H1 (cell line): ENCODE measurements around the gene MGME1. TPM values are rescaled to one million over a fixed set of nuclear protein-coding genes. Genes with fewer than 3 reads are reported as not detected.
A peak's percentile ranks its signal among the peaks of the same experiment; 100 is the strongest.

Source experiments
- CTCF ChIA-PET: fragments of 300-600 bp; sonication (Branson Sonifier 250); formaldehyde crosslinking; loops from one replicate; lab custom pipeline; 2021; ENCODE audit not compliant: partially characterized antibody; lab: Charles Lee
- POLR2A ChIA-PET: fragments of 300-600 bp; sonication (Branson Sonifier 250); formaldehyde crosslinking; loops from one replicate; lab custom pipeline; 2021; ENCODE audit warnings: inconsistent platforms; ENCODE audit not compliant: partially characterized antibody; lab: Charles Lee
- DNase-seq, 2 experiments: peaks; one replicate each; pipeline versions ENCODE4 v3.0.0 to v3.0.0-alpha.2; 2010 to 2022; ENCODE audit warnings: low spot score in 2 of 2, low read depth in 1 of 2, mixed read lengths in 1 of 2
- FAIRE-seq: peaks from 2 replicates; lab custom pipeline; 2011; peaks lifted over from hg19 to GRCh38; lab: Jason Lieb, UNC
- H2AFZ ChIP-seq: 2 replicates; pipeline ENCODE4 v1.8.1; 2012; ENCODE audit warnings: low read length, inconsistent platforms
- H2AK5ac ChIP-seq: 2 replicates; pipeline ENCODE4 v1.6.1; 2013; ENCODE audit warnings: low read depth, low read length
- H2BK120ac ChIP-seq: replicated peaks from 2 replicates; pipeline ENCODE3; 2013; ENCODE audit warnings: low read depth, low read length, inconsistent platforms
- H2BK12ac ChIP-seq: 2 replicates; pipeline ENCODE4 v1.6.1; 2013; ENCODE audit warnings: low read depth, low read length
- H2BK15ac ChIP-seq: 2 replicates; pipeline ENCODE4 v1.6.1; 2013; ENCODE audit warnings: low read length
- H2BK20ac ChIP-seq: 2 replicates; pipeline ENCODE4 v1.6.1; 2013; ENCODE audit warnings: low read length
- H2BK5ac ChIP-seq: 2 replicates; pipeline ENCODE4 v1.6.1; 2013; ENCODE audit warnings: low read depth, low read length
- H3K14ac ChIP-seq: 2 replicates; pipeline ENCODE4 v1.6.1; 2013; ENCODE audit warnings: inconsistent platforms; ENCODE audit not compliant: insufficient read length
- H3K18ac ChIP-seq: 2 replicates; pipeline ENCODE4 v1.6.1; 2013; ENCODE audit warnings: low read length; ENCODE audit errors: extremely low read depth
- H3K23ac ChIP-seq: 2 replicates; pipeline ENCODE4 v1.6.1; 2013; ENCODE audit warnings: inconsistent platforms; ENCODE audit not compliant: insufficient read length
- H3K23me2 ChIP-seq: 2 replicates; pipeline ENCODE4 v1.6.1; 2013; ENCODE audit warnings: low read depth, low read length
- H3K27ac ChIP-seq: 2 replicates; pipeline ENCODE4 v1.6.1; 2011; ENCODE audit warnings: low read depth, low read length, inconsistent platforms
- H3K27me3 ChIP-seq, 4 experiments: replicated peaks in 1 of 4; 1 replicate in 1 of 4; 2 replicates in 3 of 4; pipeline versions ENCODE4 v1.6.1 to v1.8.1; 2011 to 2013; ENCODE audit warnings: low read length in 3 of 4, mild to moderate bottlenecking in 3 of 4, inconsistent platforms in 2 of 4, mixed read lengths in 2 of 4, moderate library complexity in 1 of 4; ENCODE audit not compliant: control insufficient read depth in 3 of 4, insufficient read depth in 3 of 4; ENCODE audit errors: extremely low read depth in 1 of 4
- H3K36me3 ChIP-seq, 4 experiments: 2 replicates each; pipeline versions ENCODE4 v1.6.1 to v1.8.1; 2011 to 2013; ENCODE audit warnings: mild to moderate bottlenecking in 4 of 4, low read length in 3 of 4, moderate library complexity in 2 of 4, control low read depth in 1 of 4, inconsistent platforms in 1 of 4; ENCODE audit not compliant: insufficient read depth in 4 of 4, control insufficient read depth in 2 of 4
- H3K4ac ChIP-seq: replicated peaks from 2 replicates; pipeline ENCODE3; 2013; ENCODE audit warnings: low read length, low read depth, mixed read lengths, inconsistent platforms; ENCODE audit not compliant: insufficient read length
- H3K4me1 ChIP-seq, 4 experiments: replicated peaks in 1 of 4; 1 replicate in 1 of 4; 2 replicates in 3 of 4; pipeline versions ENCODE4 v1.6.1 to v1.8.1; 2011 to 2013; ENCODE audit warnings: low read length in 3 of 4, inconsistent platforms in 2 of 4, mixed read lengths in 1 of 4; ENCODE audit not compliant: insufficient read depth in 4 of 4, control insufficient read depth in 3 of 4
- H3K4me2 ChIP-seq, 2 experiments: 2 replicates each; pipeline versions ENCODE4 v1.6.1 to v1.8.1; 2011 to 2013; ENCODE audit warnings: low read depth in 2 of 2, low read length in 2 of 2, control low read depth in 1 of 2, inconsistent platforms in 1 of 2, mild to moderate bottlenecking in 1 of 2; ENCODE audit not compliant: insufficient read depth in 1 of 2
- H3K4me3 ChIP-seq, 4 experiments: fragments of 200-600, 300-600 bp in 1 of 4; sonication (generic), shearing (Covaris generic), sonication (Bioruptor Twin) in 1 of 4; 2 replicates each; pipeline versions ENCODE4 v1.5.1 to v1.8.1; 2011 to 2016; ENCODE audit warnings: low read length in 4 of 4, low read depth in 3 of 4, control low read depth in 2 of 4, inconsistent platforms in 2 of 4, mild to moderate bottlenecking in 2 of 4, mixed read lengths in 1 of 4, moderate library complexity in 1 of 4; ENCODE audit not compliant: insufficient read depth in 2 of 4; ENCODE audit errors: extremely low read depth in 1 of 4
- H3K56ac ChIP-seq: replicated peaks from 2 replicates; pipeline ENCODE3; 2013; ENCODE audit warnings: low read depth, mild to moderate bottlenecking, mixed read lengths, low read length, inconsistent platforms; ENCODE audit not compliant: insufficient read length
- H3K79me1 ChIP-seq: 2 replicates; pipeline ENCODE4 v1.6.1; 2013; ENCODE audit warnings: low read depth, low read length, control low read depth
- H3K79me2 ChIP-seq, 2 experiments: 2 replicates each; pipeline versions ENCODE4 v1.6.1 to v1.8.1; 2012 to 2013; ENCODE audit warnings: low read length in 2 of 2, mild to moderate bottlenecking in 2 of 2, inconsistent platforms in 1 of 2; ENCODE audit not compliant: insufficient read depth in 2 of 2, control insufficient read depth in 1 of 2
- H3K9ac ChIP-seq, 4 experiments: replicated peaks in 1 of 4; 1 replicate in 1 of 4; 2 replicates in 3 of 4; pipeline versions ENCODE4 v1.6.1 to v1.8.1; 2011 to 2013; ENCODE audit warnings: low read depth in 3 of 4, low read length in 3 of 4, control low read depth in 2 of 4, mild to moderate bottlenecking in 2 of 4, moderate library complexity in 2 of 4, inconsistent platforms in 1 of 4; ENCODE audit errors: extremely low read depth in 1 of 4
- H3K9me3 ChIP-seq, 2 experiments: 2 replicates each; pipeline versions ENCODE4 v1.6.1 to v1.8.1; 2012 to 2013; ENCODE audit warnings: mild to moderate bottlenecking in 2 of 2, moderate library complexity in 2 of 2, control low read depth in 1 of 2, inconsistent platforms in 1 of 2, low read depth in 1 of 2, low read length in 1 of 2, mixed read lengths in 1 of 2; ENCODE audit not compliant: insufficient read depth in 2 of 2
- H4K20me1 ChIP-seq, 2 experiments: replicated peaks in 1 of 2; 2 replicates each; pipeline versions ENCODE3 to v1.8.1; 2011 to 2013; ENCODE audit warnings: inconsistent platforms in 2 of 2, low read length in 2 of 2, mild to moderate bottlenecking in 1 of 2; ENCODE audit not compliant: insufficient read depth in 2 of 2, control insufficient read depth in 1 of 2
- H4K5ac ChIP-seq: 2 replicates; pipeline ENCODE4 v1.6.1; 2013; ENCODE audit warnings: low read length, low read depth, mixed read lengths, inconsistent platforms; ENCODE audit not compliant: insufficient read length
- H4K8ac ChIP-seq: 2 replicates; pipeline ENCODE4 v1.8.0; 2013; ENCODE audit warnings: mild to moderate bottlenecking, moderate library complexity, low read length, inconsistent platforms; ENCODE audit not compliant: insufficient read depth; ENCODE audit errors: extremely low read depth
- H4K91ac ChIP-seq: replicated peaks from 2 replicates; pipeline ENCODE3; 2013; ENCODE audit warnings: low read length, mixed read lengths, inconsistent platforms; ENCODE audit not compliant: insufficient read length
- ATF2 ChIP-seq: IDR thresholded peaks from 2 replicates; pipeline ENCODE4 v1.6.1; 2012; ENCODE audit warnings: low read length, inconsistent platforms
- CTBP2 ChIP-seq: IDR thresholded peaks from 2 replicates; pipeline ENCODE4 v1.7.0; 2011; ENCODE audit warnings: borderline replicate concordance, mild to moderate bottlenecking, moderate library complexity, mixed read lengths, low read length; ENCODE audit not compliant: insufficient read depth, insufficient read length
- HDAC2 ChIP-seq, 2 experiments: fragments of 300-600 bp in 1 of 2; sonication (generic) in 1 of 2; IDR thresholded peaks; 2 replicates each; pipeline ENCODE4 v1.6.1; 2011 to 2012; ENCODE audit warnings: low read depth in 2 of 2, low read length in 2 of 2, mild to moderate bottlenecking in 2 of 2, moderate library complexity in 2 of 2, borderline replicate concordance in 1 of 2, inconsistent platforms in 1 of 2
- PHF8 ChIP-seq: fragments of 200-600 bp; sonication (generic); conservative IDR thresholded peaks from 2 replicates; pipeline ENCODE4 v1.7.1; 2012; ENCODE audit warnings: low read depth, mild to moderate bottlenecking, inconsistent platforms, low read length, moderate library complexity
- RNF2 ChIP-seq: fragments of 200-900, 300-1000 bp; sonication (generic); IDR thresholded peaks from 2 replicates; pipeline ENCODE4 v1.7.1; 2016; ENCODE audit warnings: borderline replicate concordance, low read depth, mild to moderate bottlenecking, antibody characterized with exemption, low read length; ENCODE audit not compliant: poor library complexity, severe bottlenecking; ENCODE audit errors: missing control alignments
- SUZ12 ChIP-seq: fragments of 200-600 bp; sonication (generic); IDR thresholded peaks from 2 replicates; pipeline ENCODE4 v1.6.1; 2012; ENCODE audit warnings: mild to moderate bottlenecking, inconsistent platforms, low read length, moderate library complexity, mixed read lengths
- WGBS, 2 experiments: shearing (Covaris generic) in 1 of 2; methylation state at CpG; one replicate each; pipeline versions ENCODE4 v1.1.6 to v1.1.7; 2013 to 2015; ENCODE audit warnings: low lambda C conversion rate in 2 of 2, mixed read lengths in 2 of 2, inconsistent platforms in 1 of 2, low coverage in 1 of 2, missing lambda C conversion rate in 1 of 2; ENCODE audit not compliant: insufficient replicate concordance in 2 of 2, insufficient coverage in 1 of 2, insufficient read length in 1 of 2; ENCODE audit errors: extremely low coverage in 1 of 2, missing lambda C conversion rate in 1 of 2; 5-methylcytosine and 5-hydroxymethylcytosine counted together
- polyA plus RNA-seq, 7 experiments: library from polyadenylated mRNA; depleted of rRNA in 3 of 7; stranded (reverse) in 5 of 7; unstranded in 2 of 7; fragments of >200 nt in 5 of 7; fragments of 200-250 nt in 2 of 7; gene quantifications; 1 replicate in 5 of 7; 2 replicates in 1 of 7; 4 replicates in 1 of 7; pipeline versions ENCODE4 v1.2.1 to v1.2.3, GENCODE V29; 2011 to 2013; ENCODE audit warnings: missing spikeins in 2 of 7, mixed read lengths in 2 of 7
- total RNA-seq: library from RNA; stranded (reverse); fragmentation: NEBNext Ultra II Directional; extraction: Animal tissue kit (Norgen Biotek cat#: 25700); gene quantifications from 2 replicates; pipeline ENCODE4 v1.2.1, GENCODE V29; 2021

The MGME1 gene
- total and polyA plus RNA-seq, 2 of the 8 experiments (the other 6 are each of a cell fraction or from before 2014, with no cell fraction given), result 27.7 to 59.0 TPM

GRCh38 chr20:18003897-18004296 is 35.1 kb downstream of the MGME1 start:
- FAIRE-seq, result no peak
- no peak overlapping the region for H3K23ac ChIP-seq
- WGBS, 2 experiments, result 77% methylated on average over 5 of the region's 5 CpGs; no CpG with 5 or more reads in 1 of the 2 experiments
- H3K4me3 ChIP-seq, result no peak overlapping the region
- no peak overlapping the region for H3K18ac ChIP-seq
- H3K27me3 ChIP-seq, result no peaks in the 10 kb centered on the region
- no peak overlapping the region for H2AFZ ChIP-seq
- no peaks in the 10 kb centered on the region for H3K79me1 ChIP-seq
- no peak overlapping the region for H3K56ac ChIP-seq
- H2AK5ac ChIP-seq, result no peak overlapping the region
- H3K27ac ChIP-seq, result no peak overlapping the region
- no peaks in the 10 kb centered on the region for H3K9me3 ChIP-seq
- no peak overlapping the region for H4K5ac ChIP-seq
- no peak overlapping the region for H2BK5ac ChIP-seq
- no peak overlapping the region for H3K9ac ChIP-seq
- H3K23me2 ChIP-seq, result no peaks in the 10 kb centered on the region; the same call in 1 of the 2 replicates
- H3K4me2 ChIP-seq, result no peak overlapping the region
- H2BK12ac ChIP-seq, result no peak overlapping the region
- H3K36me3 ChIP-seq, result no peaks in the 10 kb centered on the region
- H2BK15ac ChIP-seq, result no peak overlapping the region; the same call in 1 of the 2 replicates
- H2BK20ac ChIP-seq, result no peak overlapping the region
- H3K14ac ChIP-seq, result no peak overlapping the region
- CTCF ChIA-PET, result interaction anchor here (0.5 to 2.5 kb wide), 9 partner anchors 8 to 88 kb away, joined by 3 to 15 read pairs (median 4); no protein-coding TSS in a partner anchor
- H3K79me2 ChIP-seq, result no peaks in the 10 kb centered on the region
- peak overlapping the region; percentile 11 for H4K91ac ChIP-seq
- H4K8ac ChIP-seq, result no peak overlapping the region
- DNase-seq, result no peak
- POLR2A ChIA-PET, result interaction anchor here (0.6 to 31.5 kb wide), 3 partner anchors 11 to 52 kb away, joined by 3 to 424 read pairs (median 4); partner anchors contain the start of genes MGME1 and SNX5
- peaks cover 0 to 16% (median 8%) of the 10 kb centered on the region in 4 experiments; a peak in 6 of 7 replicates for H3K4me1 ChIP-seq
- no peaks in the 10 kb centered on the region for H4K20me1 ChIP-seq
- H2BK120ac ChIP-seq, result no peak overlapping the region
- no peak overlapping the region for H3K4ac ChIP-seq
- TF ChIP-seq CTBP2, result no peak
- TF ChIP-seq HDAC2 (IDR thresholded peaks at IDR 0.05; ENCODE audit: borderline replicate concordance in 1 of 2, low read depth in 2 of 2, low read length in 2 of 2), result no peak
- no peak for TF ChIP-seq SUZ12
- TF ChIP-seq PHF8, result no peak
- no peak for TF ChIP-seq ATF2
- no peak for TF ChIP-seq RNF2
